GM20431 (cell line): ENCODE measurements around the gene SIX5.

Source experiments
- in situ Hi-C: fragments of 300-500 bp; cut with MseI, MboI; formaldehyde crosslinking; loops from one replicate; pipeline ENCODE4 v1.15.0; 2020; ENCODE audit warnings: low sequenced_read_pairs; ENCODE audit not compliant: unreplicated experiment

SIX5 gene

GRCh38 chr19:45778010-45778661 lies 9.1 kb upstream of the SIX5 start:
- in situ Hi-C loops, result no loop called here

GRCh38 chr19:45777395-45777961 lies 8.4 kb upstream of the SIX5 start:
- in situ Hi-C loops, result no loop called here

- in situ Hi-C loops, result no loop called here
Observed at GRCh38 chr19:45774765-45775164, 5.7 kb upstream of the SIX5 start.

- in situ Hi-C loops, result no loop called here
Observed at GRCh38 chr19:45773384-45773783, 4.3 kb upstream of the SIX5 start.

GRCh38 chr19:45772912-45773311 lies 3.9 kb upstream of the SIX5 start:
- in situ Hi-C loops, result no loop called here

GRCh38 chr19:45772130-45772840 lies 3.2 kb upstream of the SIX5 start:
- in situ Hi-C loops, result no loop called here

GRCh38 chr19:45771311-45771933 lies 2.4 kb upstream of the SIX5 start:
- in situ Hi-C loops, result no loop called here

GRCh38 chr19:45770192-45771101 lies 1.4 kb upstream of the SIX5 start:
- in situ Hi-C loops, result no loop called here

- in situ Hi-C loops, result no loop called here
Observed at GRCh38 chr19:45769821-45770191, 754 bp upstream of the SIX5 start.

GRCh38 chr19:45768655-45768983 lies 433 bp downstream of the SIX5 start:
- in situ Hi-C loops, result no loop called here

- in situ Hi-C loops, result no loop called here
Observed at GRCh38 chr19:45767881-45768654, 984 bp downstream of the SIX5 start.

- in situ Hi-C loops, result no loop called here
Observed at GRCh38 chr19:45767410-45767880, 1.6 kb downstream of the SIX5 start.

- in situ Hi-C loops, result no loop called here
Observed at GRCh38 chr19:45766869-45767346, 2.1 kb downstream of the SIX5 start.

- in situ Hi-C loops, result no loop called here
Observed at GRCh38 chr19:45766296-45766868, 2.7 kb downstream of the SIX5 start.

GRCh38 chr19:45765702-45766295 lies 3.3 kb downstream of the SIX5 start:
- in situ Hi-C loops, result no loop called here

GRCh38 chr19:45764945-45765701 lies 3.9 kb downstream of the SIX5 start:
- in situ Hi-C loops, result no loop called here

- in situ Hi-C loops, result no loop called here
Observed at GRCh38 chr19:45764475-45764874, 4.6 kb downstream of the SIX5 start.
